H54 (cell line): ENCODE measurements around the gene EPHA2.

Source experiments
- DNase-seq: peaks from one replicate; pipeline ENCODE4 v3.0.0; 2011; ENCODE audit warnings: low spot score, mixed read lengths; ENCODE audit not compliant: insufficient read length
- FAIRE-seq: peaks from 3 replicates; lab custom pipeline; 2011; peaks lifted over from hg19 to GRCh38; lab: Jason Lieb, UNC
- POLR2A ChIP-seq: IDR thresholded peaks from 2 replicates; pipeline ENCODE4 v1.6.1; 2011; ENCODE audit warnings: low read depth, mild to moderate bottlenecking, low read length

EPHA2 gene

GRCh38 chr1:16153096-16153998 is 2.5 kb downstream of the EPHA2 start:
- FAIRE-seq (no peak), DNase-seq (no peak)
- TF ChIP-seq POLR2A = no peak

DNA sequence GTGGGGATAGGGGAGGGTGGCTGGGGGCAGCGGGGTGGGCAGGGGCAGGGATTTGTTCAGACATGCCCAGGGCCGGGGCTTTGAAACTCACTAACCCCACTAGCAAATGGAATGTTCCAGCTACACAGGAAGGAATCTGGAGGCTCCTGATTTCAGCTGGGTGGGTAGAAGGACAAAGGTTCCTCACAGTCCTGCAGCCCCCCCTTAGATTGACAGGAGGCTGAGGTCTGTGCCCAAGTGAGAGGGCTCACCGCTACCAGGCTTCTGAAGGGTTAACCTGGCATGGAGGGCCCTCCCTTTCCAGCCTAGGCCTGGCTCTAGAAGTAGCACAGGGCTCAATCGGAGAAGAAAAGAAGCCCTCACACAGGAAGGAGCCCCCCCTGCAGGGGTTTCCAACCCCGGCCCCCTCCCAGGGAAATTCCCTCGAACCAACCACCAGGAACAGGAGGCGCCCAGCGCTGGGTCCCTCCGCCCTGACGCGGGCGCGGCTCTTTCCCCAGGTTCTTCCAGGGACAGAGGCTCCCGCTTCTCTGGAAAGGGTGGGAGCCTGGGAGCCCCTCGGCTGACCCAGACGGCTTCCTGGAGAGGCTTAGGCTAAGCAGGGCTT is 3.3 kb downstream of the EPHA2 start:
- TF ChIP-seq POLR2A = no peak
- DNase-seq = no peak
- FAIRE-seq = no peak

DNA sequence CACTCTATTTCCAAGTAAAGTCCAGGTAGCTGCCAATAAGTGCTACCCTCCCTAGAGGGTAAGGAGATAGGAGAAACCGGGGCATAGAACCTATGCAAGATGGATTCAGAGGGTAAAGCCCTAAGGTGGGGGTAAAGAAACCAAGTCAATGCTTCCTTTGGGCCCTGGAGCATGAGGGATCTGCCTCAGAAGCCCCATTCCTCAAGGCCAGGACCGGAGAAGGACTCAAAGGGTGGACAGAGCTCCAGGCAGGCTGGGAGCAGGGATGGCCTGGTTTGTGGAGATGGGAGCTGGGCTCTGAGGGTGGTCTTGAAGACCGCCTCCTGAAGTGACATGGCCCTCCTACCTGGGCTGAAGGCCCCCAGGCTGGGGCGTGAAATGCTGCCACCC is 3.9 kb downstream of the EPHA2 start:
- no peak for FAIRE-seq
- TF ChIP-seq POLR2A = no peak
- no peak for DNase-seq

DNA sequence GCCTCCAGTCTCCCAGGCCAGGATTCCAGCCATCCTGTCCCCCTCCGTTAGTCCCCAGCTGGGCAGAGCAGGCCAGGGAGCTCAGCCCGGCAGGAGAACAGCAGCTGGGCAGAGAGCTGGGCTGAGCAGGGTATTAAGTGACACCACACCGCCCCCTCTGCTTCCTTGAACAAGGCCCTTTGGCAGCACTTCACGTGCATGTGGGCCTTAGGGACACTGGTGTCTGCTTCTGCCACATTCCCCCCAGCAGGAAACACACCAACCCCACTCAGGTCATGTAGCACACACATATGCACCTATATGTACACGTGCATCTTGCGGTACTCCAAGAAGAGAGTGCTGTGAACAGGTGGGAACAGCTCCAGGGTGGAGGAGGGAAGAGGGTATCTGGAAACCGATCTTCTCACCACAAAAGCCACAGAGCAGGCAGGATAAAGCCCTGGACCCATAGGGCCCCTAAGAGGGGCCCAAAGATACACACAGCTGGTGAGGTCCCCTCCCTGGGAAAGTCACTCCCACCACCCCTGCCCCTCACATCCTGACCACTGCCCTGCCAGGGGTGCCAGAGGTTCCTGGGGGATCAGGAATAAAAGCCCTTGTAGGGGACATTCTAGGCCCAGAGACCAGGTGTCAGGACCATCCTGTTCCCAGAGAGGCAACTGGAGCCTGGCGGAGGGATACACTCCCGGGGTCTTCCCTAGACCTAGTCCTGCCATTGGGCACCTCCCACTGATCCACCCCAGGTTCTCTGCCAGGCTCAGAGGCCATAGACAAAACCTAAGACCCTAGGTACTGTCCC is 4.5 kb downstream of the EPHA2 start:
- TF ChIP-seq POLR2A = no peak
- no peak for DNase-seq
- FAIRE-seq = no peak

DNA sequence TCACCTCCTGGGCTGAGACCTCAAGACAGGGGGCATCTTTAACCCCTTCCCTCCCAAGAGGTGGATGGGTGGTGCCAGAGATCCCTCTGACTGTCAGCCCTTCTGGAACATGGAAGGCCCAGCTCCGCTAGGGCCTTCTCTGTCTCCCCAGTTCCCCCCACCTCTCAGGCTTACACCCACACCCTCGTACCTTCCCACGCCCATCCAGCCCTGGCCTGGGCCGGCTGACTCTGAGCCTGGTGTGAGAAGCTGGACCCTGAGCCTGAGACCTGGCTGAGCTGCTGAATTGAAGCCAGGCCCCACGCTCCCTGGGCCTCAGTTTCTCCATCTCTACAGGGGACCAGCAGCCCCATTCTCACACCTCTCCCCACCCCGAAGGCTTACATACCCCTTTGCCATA is 5.4 kb downstream of the EPHA2 start:
- FAIRE-seq = no peak
- no peak for DNase-seq
- no peak for TF ChIP-seq POLR2A

DNA sequence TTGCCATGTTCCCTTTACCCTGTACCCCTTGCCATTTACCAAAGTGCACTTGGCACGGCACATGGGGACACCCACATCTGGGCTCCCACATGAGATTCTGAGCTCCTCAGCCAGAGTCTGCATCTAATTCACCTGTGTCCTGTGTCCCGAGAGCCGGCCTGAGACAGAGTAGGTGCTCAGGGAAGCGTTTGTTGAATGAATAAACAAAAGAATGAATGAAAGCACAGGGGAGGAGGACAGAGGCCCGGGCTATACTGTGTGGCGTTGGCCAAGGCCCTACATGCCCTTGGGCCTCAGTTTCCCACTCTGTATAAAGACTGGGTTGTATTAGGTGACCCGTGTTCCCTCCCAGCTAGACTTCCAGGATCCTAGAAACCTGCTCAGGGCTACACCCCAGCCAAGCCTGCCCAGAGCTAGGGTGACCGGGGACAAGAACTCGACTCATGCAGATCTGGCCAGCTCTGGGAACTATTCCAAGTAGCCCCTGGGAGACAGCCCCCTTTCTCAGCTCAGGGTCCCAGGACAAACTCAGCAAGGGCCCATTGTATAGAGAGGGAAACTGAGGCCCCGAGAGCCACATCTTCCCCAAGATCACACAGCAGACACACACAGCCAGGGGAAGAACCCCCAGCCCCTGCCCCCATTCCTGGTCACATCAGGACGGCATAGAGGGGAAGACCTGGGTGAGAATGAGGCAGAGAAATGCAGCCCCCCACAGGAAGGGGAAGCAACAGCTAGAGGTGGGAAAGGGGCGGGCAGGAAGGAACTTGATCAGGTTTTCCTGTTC is 6.0 kb downstream of the EPHA2 start:
- DNase-seq (no peak), FAIRE-seq (no peak)
- no peak for TF ChIP-seq POLR2A

DNA sequence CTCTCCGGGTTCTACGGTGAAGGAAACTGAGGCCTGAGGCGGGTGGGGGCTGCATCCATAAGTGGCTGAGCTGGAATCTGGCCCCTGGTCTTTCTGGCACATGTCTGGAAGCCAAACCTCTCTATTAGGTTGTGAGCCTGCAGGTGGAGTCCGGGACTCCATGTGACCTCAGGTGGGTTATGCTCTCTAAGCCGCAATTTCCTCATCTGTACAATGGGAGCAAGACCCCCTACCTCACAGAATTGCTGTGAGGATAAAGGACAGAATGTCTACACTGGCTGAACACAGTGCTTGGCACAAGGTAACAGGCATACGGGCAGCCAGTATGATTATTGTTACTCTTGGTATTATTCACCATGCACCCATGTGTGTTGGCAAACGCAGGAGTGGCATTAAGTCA is 6.7 kb downstream of the EPHA2 start:
- FAIRE-seq = no peak
- DNase-seq = no peak
- TF ChIP-seq POLR2A = no peak

- TF ChIP-seq POLR2A = no peak
- no peak for DNase-seq
- no peak for FAIRE-seq
Measured at GRCh38 chr1:16148329-16149092, 7.4 kb downstream of the EPHA2 start.

GRCh38 chr1:16147156-16147926 is 8.5 kb downstream of the EPHA2 start:
- no peak for FAIRE-seq
- no peak for TF ChIP-seq POLR2A

GRCh38 chr1:16146279-16147155 is 9.4 kb downstream of the EPHA2 start:
- no peak for FAIRE-seq
- peak; percentile 56 for DNase-seq
- peak; percentile 25; the same call in 1 of the 2 replicates for TF ChIP-seq POLR2A

More at GRCh38 chr1:16147156-16147926, 8.5 kb downstream of the EPHA2 start:
- DNase-seq = no peak

- DNase-seq (peak; percentile 65), FAIRE-seq (no peak)
- peak; percentile 10; the same call in 1 of the 2 replicates for TF ChIP-seq POLR2A
Measured at GRCh38 chr1:16145662-16146278, 10.1 kb downstream of the EPHA2 start.
